GM19438 (cell line): ENCODE results near the gene FASTK.

ENCODE experiments used
- ATAC-seq: cut with Tn5 transposase; IDR thresholded peaks from one replicate; pipeline ENCODE4 v1.9.1; 2021; ENCODE audit warnings: low read depth; ENCODE audit not compliant: unreplicated experiment

The FASTK gene

GRCh38 chr7:151080522-151081169, at the start of gene FASTK:
Gene FASTK (minus strand): TSS chr7:151080809. CDS start chr7:151080766, 43 bp downstream.
- peak; percentile 68 for ATAC-seq

GRCh38 chr7:151129960-151130591, 49.5 kb upstream of the FASTK start:
- ATAC-seq, result no peak

GRCh38 chr7:151129117-151129959, 48.7 kb upstream of the FASTK start:
- no peak for ATAC-seq

- no peak for ATAC-seq
Measured at GRCh38 chr7:151128716-151129115, 48.1 kb upstream of the FASTK start.

- ATAC-seq, result no peak
Measured at GRCh38 chr7:151128144-151128543, 47.5 kb upstream of the FASTK start.

GRCh38 chr7:151126491-151127137, 46.0 kb upstream of the FASTK start:
- no peak for ATAC-seq

GRCh38 chr7:151125846-151126481, 45.4 kb upstream of the FASTK start:
- no peak for ATAC-seq

- ATAC-seq, result no peak
Measured at GRCh38 chr7:151125470-151125845, 44.8 kb upstream of the FASTK start.

- ATAC-seq, result no peak
Measured at GRCh38 chr7:151124899-151125399, 44.3 kb upstream of the FASTK start.

GRCh38 chr7:151124481-151124880, 43.9 kb upstream of the FASTK start:
- no peak for ATAC-seq

- peak; percentile 92 for ATAC-seq
Measured at GRCh38 chr7:151123822-151124464, 43.3 kb upstream of the FASTK start.

- no peak for ATAC-seq
Measured at GRCh38 chr7:151123158-151123821, 42.7 kb upstream of the FASTK start.

- no peak for ATAC-seq
Measured at GRCh38 chr7:151122796-151123157, 42.2 kb upstream of the FASTK start.

- no peak for ATAC-seq
Measured at GRCh38 chr7:151122276-151122675, 41.7 kb upstream of the FASTK start.

GRCh38 chr7:151121380-151122170, 41.0 kb upstream of the FASTK start:
- ATAC-seq, result no peak

- ATAC-seq, result no peak
Measured at GRCh38 chr7:151120896-151121295, 40.3 kb upstream of the FASTK start.

GRCh38 chr7:151119902-151120301, 39.3 kb upstream of the FASTK start:
- ATAC-seq, result no peak

- ATAC-seq, result no peak
Measured at GRCh38 chr7:151119055-151119415, 38.4 kb upstream of the FASTK start.
